GM13977 (cell line): ENCODE results near the gene SLC4A1.

ENCODE experiments used
- DNase-seq: peaks from one replicate; pipeline ENCODE4 v3.0.0; 2012; ENCODE audit warnings: low spot score
- in situ Hi-C: fragments of 300-500 bp; cut with MboI; formaldehyde crosslinking; loops from one replicate; pipeline ENCODE4 v1.12.0; 2022; ENCODE audit warnings: low sequenced_read_pairs, low pct_unique_long_range_greater_than_20kb, mixed read lengths, inconsistent platforms; ENCODE audit not compliant: unreplicated experiment
- TF ChIP-seq, protein P1 (sequence below): IDR thresholded peaks from 2 replicates; pipeline ENCODE4 v1.5.1; 2012; ENCODE audit warnings: mild to moderate bottlenecking, control low read depth; ENCODE audit not compliant: insufficient read depth; ENCODE audit errors: extremely low read depth, missing control alignments

The SLC4A1 gene

DNA sequence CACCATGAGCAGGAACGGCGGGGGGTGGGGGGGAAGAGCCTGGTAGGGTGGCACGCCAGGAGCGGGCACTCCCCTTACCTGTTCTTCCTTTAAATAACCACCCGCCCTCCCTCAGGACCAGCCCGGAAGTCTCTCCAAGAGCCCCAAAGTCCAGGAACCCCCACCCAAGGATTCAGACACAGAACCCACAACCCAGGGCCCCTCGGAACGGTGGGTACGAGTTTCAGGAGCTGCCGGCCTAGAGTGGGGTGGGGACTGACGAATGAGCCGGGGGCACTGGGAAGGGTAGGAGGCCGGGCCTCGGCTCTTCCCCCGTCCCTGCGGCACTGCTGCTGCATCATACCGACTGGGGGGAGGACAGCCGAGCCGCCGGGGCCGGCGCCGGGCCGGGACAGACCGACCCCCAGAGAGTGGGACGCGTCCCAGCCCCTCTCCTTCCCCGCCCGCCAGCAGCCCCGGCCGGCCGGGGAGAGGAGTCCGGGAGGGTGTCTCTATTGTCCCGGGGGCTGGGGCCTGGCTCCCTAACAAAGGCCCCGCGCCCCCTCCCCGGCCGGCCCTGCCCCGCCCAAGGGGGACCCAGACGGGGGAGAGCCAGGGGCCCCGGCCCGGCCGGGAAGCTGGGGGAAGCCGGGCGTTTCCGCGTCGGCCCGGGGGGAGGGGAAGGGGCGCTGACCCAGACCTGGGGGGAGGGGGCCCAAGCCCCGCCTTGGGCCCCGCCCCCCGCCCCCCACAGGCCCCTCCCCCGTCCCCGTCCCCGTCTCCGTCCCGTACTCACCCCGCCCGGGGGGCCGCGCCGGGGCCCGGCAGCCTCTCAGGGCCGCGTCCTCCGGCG lies 69.0 kb downstream of the SLC4A1 start:
- in situ Hi-C loops: no loop called here
- TF ChIP-seq, protein P1, sequence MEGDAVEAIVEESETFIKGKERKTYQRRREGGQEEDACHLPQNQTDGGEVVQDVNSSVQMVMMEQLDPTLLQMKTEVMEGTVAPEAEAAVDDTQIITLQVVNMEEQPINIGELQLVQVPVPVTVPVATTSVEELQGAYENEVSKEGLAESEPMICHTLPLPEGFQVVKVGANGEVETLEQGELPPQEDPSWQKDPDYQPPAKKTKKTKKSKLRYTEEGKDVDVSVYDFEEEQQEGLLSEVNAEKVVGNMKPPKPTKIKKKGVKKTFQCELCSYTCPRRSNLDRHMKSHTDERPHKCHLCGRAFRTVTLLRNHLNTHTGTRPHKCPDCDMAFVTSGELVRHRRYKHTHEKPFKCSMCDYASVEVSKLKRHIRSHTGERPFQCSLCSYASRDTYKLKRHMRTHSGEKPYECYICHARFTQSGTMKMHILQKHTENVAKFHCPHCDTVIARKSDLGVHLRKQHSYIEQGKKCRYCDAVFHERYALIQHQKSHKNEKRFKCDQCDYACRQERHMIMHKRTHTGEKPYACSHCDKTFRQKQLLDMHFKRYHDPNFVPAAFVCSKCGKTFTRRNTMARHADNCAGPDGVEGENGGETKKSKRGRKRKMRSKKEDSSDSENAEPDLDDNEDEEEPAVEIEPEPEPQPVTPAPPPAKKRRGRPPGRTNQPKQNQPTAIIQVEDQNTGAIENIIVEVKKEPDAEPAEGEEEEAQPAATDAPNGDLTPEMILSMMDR: no peak
- DNase-seq: peak; percentile 95
